Liver (tissue), 3 donors: ENCODE data around the gene TBRG4.

Source experiments
- FOXA1 ChIP-seq: IDR thresholded peaks from 2 replicates; pipeline ENCODE4 v1.6.1; 2016; ENCODE audit warnings: antibody characterized with exemption
- HNF4G ChIP-seq: IDR thresholded peaks from 2 replicates; pipeline ENCODE4 v1.6.1; 2016; ENCODE audit warnings: antibody characterized with exemption
- RAD21 ChIP-seq, 2 donors: IDR thresholded peaks; 2 replicates each; pipeline ENCODE4 v1.6.1; 2016; ENCODE audit warnings: antibody characterized with exemption in 2 of 2, mild to moderate bottlenecking in 2 of 2
- TAF1 ChIP-seq: conservative IDR thresholded peaks from 2 replicates; pipeline ENCODE4 v1.6.1; 2016; ENCODE audit warnings: antibody characterized with exemption, mild to moderate bottlenecking
- TF ChIP-seq, protein P1 (sequence below): fragments of 150-350 bp; IDR thresholded peaks from 2 replicates; pipeline ENCODE4 v1.5.1; 2017; ENCODE audit warnings: improper control_type of control experiment, low read depth, low read length; ENCODE audit not compliant: missing input control
- TF ChIP-seq, protein P2 (sequence below): IDR thresholded peaks from 2 replicates; pipeline ENCODE4 v1.6.1; 2016; ENCODE audit warnings: antibody characterized with exemption
- TF ChIP-seq, protein P3 (sequence below): IDR thresholded peaks from 2 replicates; pipeline ENCODE4 v1.6.1; 2016; ENCODE audit warnings: antibody characterized with exemption
- TF ChIP-seq, protein P4 (sequence below): IDR thresholded peaks from 2 replicates; pipeline ENCODE4 v1.6.1; 2016; ENCODE audit warnings: antibody characterized with exemption
- TF ChIP-seq, protein P5 (sequence below): IDR thresholded peaks from 2 replicates; pipeline ENCODE4 v1.6.1; 2016; ENCODE audit warnings: antibody characterized with exemption, mild to moderate bottlenecking
- donor health status: healthy.
- donor health status: healthy.

DNA sequence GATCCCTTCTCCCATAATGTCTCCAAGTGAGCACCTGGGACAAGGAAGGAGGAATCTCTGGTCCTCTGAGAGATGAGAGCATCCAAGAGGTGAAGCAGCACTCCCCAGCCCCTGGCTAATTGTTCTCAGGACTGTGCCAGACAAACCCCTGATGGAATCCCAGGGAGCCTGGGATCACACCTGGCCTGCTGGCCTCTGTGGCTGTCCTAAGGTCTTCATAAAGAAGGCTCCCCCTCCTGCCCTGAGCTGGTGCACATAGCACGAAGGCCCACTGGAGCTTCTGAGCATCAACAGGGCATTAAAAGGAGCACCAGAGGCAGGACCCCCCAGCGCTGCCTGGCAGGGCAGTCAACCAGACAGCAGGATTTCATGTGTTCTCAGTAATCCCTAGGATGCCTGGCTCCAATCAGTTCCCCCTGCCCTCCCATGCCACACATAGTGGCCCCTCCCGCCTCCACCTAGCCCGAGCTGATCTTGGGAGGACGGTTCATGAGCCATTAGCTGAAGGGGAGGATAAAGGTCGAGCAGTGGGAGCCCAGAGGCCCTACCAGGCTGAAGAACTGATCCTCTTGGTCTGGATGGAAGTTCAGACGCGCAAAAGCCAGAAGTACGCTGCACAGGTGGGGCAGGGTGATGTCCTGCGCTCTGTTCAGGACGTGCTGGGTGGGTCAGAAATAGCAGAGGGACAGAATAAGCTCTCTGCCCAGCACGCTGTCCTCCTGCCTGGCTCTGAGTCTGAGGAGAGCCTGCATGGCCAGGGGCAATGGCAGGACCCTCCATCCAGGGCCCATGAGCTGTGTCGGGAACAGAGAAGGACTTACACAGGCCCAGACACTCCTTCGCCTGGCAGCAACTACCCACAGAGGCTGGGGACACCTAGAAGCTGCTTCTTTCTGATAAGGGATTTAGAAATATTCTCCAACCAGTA, 8.4 kb downstream of the TBRG4 start:
- TF ChIP-seq, protein P1, sequence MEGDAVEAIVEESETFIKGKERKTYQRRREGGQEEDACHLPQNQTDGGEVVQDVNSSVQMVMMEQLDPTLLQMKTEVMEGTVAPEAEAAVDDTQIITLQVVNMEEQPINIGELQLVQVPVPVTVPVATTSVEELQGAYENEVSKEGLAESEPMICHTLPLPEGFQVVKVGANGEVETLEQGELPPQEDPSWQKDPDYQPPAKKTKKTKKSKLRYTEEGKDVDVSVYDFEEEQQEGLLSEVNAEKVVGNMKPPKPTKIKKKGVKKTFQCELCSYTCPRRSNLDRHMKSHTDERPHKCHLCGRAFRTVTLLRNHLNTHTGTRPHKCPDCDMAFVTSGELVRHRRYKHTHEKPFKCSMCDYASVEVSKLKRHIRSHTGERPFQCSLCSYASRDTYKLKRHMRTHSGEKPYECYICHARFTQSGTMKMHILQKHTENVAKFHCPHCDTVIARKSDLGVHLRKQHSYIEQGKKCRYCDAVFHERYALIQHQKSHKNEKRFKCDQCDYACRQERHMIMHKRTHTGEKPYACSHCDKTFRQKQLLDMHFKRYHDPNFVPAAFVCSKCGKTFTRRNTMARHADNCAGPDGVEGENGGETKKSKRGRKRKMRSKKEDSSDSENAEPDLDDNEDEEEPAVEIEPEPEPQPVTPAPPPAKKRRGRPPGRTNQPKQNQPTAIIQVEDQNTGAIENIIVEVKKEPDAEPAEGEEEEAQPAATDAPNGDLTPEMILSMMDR, result no peak
- no peak for TF ChIP-seq HNF4G
- TF ChIP-seq FOXA1, result no peak
- TF ChIP-seq, protein P2, sequence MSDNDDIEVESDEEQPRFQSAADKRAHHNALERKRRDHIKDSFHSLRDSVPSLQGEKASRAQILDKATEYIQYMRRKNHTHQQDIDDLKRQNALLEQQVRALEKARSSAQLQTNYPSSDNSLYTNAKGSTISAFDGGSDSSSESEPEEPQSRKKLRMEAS, result no peak
- TF ChIP-seq, protein P3, sequence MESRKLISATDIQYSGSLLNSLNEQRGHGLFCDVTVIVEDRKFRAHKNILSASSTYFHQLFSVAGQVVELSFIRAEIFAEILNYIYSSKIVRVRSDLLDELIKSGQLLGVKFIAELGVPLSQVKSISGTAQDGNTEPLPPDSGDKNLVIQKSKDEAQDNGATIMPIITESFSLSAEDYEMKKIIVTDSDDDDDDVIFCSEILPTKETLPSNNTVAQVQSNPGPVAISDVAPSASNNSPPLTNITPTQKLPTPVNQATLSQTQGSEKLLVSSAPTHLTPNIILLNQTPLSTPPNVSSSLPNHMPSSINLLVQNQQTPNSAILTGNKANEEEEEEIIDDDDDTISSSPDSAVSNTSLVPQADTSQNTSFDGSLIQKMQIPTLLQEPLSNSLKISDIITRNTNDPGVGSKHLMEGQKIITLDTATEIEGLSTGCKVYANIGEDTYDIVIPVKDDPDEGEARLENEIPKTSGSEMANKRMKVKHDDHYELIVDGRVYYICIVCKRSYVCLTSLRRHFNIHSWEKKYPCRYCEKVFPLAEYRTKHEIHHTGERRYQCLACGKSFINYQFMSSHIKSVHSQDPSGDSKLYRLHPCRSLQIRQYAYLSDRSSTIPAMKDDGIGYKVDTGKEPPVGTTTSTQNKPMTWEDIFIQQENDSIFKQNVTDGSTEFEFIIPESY, result no peak
- TF ChIP-seq RAD21 (IDR thresholded peaks at IDR 0.05), result no peak
- TF ChIP-seq, protein P4, sequence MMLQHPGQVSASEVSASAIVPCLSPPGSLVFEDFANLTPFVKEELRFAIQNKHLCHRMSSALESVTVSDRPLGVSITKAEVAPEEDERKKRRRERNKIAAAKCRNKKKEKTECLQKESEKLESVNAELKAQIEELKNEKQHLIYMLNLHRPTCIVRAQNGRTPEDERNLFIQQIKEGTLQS, result no peak
- TF ChIP-seq, protein P5, sequence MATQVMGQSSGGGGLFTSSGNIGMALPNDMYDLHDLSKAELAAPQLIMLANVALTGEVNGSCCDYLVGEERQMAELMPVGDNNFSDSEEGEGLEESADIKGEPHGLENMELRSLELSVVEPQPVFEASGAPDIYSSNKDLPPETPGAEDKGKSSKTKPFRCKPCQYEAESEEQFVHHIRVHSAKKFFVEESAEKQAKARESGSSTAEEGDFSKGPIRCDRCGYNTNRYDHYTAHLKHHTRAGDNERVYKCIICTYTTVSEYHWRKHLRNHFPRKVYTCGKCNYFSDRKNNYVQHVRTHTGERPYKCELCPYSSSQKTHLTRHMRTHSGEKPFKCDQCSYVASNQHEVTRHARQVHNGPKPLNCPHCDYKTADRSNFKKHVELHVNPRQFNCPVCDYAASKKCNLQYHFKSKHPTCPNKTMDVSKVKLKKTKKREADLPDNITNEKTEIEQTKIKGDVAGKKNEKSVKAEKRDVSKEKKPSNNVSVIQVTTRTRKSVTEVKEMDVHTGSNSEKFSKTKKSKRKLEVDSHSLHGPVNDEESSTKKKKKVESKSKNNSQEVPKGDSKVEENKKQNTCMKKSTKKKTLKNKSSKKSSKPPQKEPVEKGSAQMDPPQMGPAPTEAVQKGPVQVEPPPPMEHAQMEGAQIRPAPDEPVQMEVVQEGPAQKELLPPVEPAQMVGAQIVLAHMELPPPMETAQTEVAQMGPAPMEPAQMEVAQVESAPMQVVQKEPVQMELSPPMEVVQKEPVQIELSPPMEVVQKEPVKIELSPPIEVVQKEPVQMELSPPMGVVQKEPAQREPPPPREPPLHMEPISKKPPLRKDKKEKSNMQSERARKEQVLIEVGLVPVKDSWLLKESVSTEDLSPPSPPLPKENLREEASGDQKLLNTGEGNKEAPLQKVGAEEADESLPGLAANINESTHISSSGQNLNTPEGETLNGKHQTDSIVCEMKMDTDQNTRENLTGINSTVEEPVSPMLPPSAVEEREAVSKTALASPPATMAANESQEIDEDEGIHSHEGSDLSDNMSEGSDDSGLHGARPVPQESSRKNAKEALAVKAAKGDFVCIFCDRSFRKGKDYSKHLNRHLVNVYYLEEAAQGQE, result no peak
- TF ChIP-seq TAF1, result no peak
